Lower lobe of right lung (tissue), 2 donors: ENCODE results near the gene DYNC1H1. TPM values are rescaled to one million over a fixed set of nuclear protein-coding genes. Genes with fewer than 3 reads are reported as not detected.

Experiments
- ATAC-seq, 2 donors: fragments of 200-7000 bp; cut with Tn5 transposase; one replicate each; pipeline ENCODE4 v1.9.1; 2020 to 2022; ENCODE audit warnings: mild to moderate bottlenecking in 2 of 2, moderate library complexity in 2 of 2
- DNase-seq: peaks from one replicate; pipeline ENCODE4 v3.0.0-alpha.2; 2020
- H3K27ac ChIP-seq: fragments of 200-600 bp; one replicate; pipeline ENCODE4 v1.8.0; 2022
- H3K27me3 ChIP-seq: fragments of 200-600 bp; one replicate; pipeline ENCODE4 v1.8.0; 2022; ENCODE audit warnings: low read depth
- H3K36me3 ChIP-seq: fragments of 200-600 bp; one replicate; pipeline ENCODE4 v1.8.0; 2022; ENCODE audit warnings: mild to moderate bottlenecking
- H3K4me1 ChIP-seq: fragments of 200-600 bp; one replicate; pipeline ENCODE4 v1.8.0; 2022
- H3K4me3 ChIP-seq: fragments of 200-600 bp; one replicate; pipeline ENCODE4 v1.8.0; 2022; ENCODE audit warnings: mild to moderate bottlenecking
- H3K9me3 ChIP-seq: fragments of 200-600 bp; one replicate; pipeline ENCODE4 v1.8.0; 2022
- intact Hi-C: fragments of 100-400 bp; cut with DNase I; formaldehyde crosslinking; loops from one replicate; pipeline ENCODE4 v1.11.0; 2022
- total RNA-seq: library from RNA; stranded (reverse); fragmentation: NEBNext Ultra II Directional; extraction: Animal tissue kit (Norgen Biotek cat#: 25700); gene quantifications from one replicate; pipeline ENCODE4 v1.2.1, GENCODE V29; 2021
- TF ChIP-seq, protein P1 (sequence below): fragments of 200-600 bp; IDR thresholded peaks from one replicate; pipeline ENCODE4 v1.8.0; 2022; ENCODE audit warnings: antibody characterized with exemption, mild to moderate bottlenecking
- donor health status: DM: no; HTN: yes; CAD: no; lungs with severe emphysema.

DYNC1H1 gene
- total RNA-seq, 1 donor from 2014 or later: 437 TPM

DNA sequence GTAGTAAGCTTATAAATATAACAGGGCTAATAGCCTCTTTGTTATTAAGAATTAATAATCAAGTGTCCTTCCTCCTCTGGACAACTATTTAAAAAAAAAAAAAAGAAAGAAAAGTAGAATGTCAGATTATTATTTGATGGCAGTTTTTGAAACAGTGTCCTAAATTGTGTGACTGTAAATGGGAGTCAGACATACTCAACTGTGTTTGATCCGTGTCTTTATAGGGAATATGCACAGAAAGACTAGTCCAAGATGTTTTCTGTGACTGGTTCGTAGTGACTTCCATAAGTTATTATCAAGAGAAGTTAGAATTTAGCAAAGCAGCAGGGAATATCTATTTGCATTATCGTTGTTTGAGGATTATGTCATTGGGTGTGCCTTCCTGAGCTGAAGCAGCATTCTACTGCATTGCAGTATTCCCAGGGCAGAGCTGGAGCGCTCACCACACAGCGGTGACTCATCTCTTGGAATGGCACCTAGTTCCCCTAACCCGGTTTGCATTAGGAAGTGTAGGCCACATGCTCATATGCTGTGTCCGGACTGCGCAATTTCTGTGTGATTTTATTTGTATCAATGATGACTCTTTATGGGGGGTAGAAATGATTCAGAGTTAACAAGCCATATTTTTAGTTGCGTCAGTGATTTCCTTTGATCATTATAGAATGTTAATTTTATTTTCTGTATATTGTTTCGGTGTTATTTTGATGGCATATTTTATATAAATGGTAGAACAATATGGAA is 7.9 kb downstream of the DYNC1H1 start:
- Histone ChIP-seq H3K36me3 (peaks cover 34% of the 10 kb centered on the region), H3K9me3 (no peaks in the 10 kb centered on the region), H3K27ac (peak overlapping the region; percentile 69), H3K4me1 (peaks cover 54% of the 10 kb centered on the region), H3K4me3 (no peak overlapping the region), H3K27me3 (no peaks in the 10 kb centered on the region)
- TF ChIP-seq, protein P1, sequence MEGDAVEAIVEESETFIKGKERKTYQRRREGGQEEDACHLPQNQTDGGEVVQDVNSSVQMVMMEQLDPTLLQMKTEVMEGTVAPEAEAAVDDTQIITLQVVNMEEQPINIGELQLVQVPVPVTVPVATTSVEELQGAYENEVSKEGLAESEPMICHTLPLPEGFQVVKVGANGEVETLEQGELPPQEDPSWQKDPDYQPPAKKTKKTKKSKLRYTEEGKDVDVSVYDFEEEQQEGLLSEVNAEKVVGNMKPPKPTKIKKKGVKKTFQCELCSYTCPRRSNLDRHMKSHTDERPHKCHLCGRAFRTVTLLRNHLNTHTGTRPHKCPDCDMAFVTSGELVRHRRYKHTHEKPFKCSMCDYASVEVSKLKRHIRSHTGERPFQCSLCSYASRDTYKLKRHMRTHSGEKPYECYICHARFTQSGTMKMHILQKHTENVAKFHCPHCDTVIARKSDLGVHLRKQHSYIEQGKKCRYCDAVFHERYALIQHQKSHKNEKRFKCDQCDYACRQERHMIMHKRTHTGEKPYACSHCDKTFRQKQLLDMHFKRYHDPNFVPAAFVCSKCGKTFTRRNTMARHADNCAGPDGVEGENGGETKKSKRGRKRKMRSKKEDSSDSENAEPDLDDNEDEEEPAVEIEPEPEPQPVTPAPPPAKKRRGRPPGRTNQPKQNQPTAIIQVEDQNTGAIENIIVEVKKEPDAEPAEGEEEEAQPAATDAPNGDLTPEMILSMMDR: no peak
- ATAC-seq (peak; percentile 98 to 99), DNase-seq (peak; percentile 79)
- intact Hi-C loops: no loop called here

DNA sequence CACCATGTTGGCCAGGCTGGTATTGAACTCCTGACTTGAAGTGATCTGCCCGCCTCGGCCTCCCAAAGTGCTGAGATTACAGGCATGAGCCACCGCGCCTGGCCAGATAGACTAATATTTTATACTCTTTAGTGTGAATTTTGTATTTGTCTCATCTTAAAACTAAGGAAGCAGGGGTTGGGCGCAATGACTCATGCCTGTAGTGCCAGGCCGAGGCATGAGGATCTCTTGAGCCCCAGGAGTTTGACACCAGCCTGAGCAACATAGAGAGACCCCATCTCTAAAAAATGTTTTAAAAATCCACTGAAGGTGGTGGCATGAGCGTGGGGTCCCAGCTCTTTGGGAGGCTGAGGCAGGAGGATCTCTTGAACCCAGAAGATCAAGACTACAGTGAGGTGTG is 9.0 kb downstream of the DYNC1H1 start:
- TF ChIP-seq, protein P1: no peak
- DNase-seq: no peak
- Histone ChIP-seq H3K27ac (peak overlapping the region; percentile 69), H3K9me3 (no peaks in the 10 kb centered on the region), H3K36me3 (peaks cover 45% of the 10 kb centered on the region), H3K27me3 (no peaks in the 10 kb centered on the region), H3K4me1 (peaks cover 43% of the 10 kb centered on the region), H3K4me3 (no peak overlapping the region)
- ATAC-seq: peak in 1 of 2 donors; percentile 20
- intact Hi-C loops: no loop called here

DNA sequence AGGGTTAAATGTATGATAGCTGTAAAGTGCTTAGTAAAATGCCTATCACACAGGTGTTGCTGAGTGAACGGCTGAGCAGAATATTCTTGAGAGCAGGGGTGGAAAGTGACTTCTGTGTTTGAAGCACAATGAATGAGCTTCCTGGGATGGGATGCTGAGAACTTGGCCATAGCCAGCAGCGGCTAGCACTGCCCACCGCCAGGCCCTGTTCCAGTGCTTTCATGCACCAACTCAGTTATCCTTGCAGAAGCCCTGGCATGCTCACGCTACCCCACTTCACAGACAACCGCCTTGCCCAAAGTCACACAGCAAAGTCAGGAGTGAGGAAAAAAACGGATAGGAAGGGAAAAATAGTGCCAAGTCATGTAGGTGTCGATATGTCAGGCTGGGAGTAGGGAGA is 10.9 kb downstream of the DYNC1H1 start:
- H3K27ac ChIP-seq: no peak overlapping the region
- ATAC-seq: no peak
- no peak for DNase-seq

DNA sequence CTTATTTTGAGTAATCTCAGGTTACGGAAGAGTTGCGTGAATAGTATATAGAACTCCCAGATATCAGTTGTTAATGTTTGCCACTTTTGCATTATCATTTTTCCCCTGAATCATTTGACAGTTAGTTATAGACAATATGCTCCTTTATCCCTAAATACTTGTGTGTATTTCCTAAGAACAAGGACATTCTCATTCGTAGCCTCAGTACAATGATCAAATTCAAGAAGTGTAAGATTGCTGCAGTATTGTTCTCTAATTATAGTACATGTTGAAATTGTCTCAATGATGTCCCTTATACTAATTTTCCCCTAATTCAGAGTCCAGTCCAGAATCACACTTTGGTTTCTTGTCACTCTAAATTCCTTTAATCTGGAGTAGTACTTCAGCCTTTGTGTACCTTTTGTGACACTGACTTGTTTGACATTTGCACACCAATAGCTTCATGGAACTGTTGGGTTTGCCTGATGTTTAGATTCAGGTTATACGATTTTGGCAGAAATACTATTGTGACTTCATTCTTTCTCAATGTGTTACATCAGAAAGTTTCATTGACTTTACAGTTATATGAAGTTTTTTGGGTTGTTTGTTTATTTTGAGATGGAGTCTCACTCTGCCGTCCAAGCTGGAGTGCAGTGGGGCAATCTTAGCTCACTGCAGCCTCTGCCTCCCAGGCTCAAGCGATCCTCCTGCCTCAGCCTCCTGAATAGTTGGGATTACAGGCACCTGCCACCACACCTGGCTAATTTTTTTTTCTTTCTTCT is 13.1 kb downstream of the DYNC1H1 start:
- DNase-seq (no peak), ATAC-seq (no peak)
- H3K36me3 ChIP-seq: peaks cover 70% of the 10 kb centered on the region
- no peaks in the 10 kb centered on the region for H3K27me3 ChIP-seq
- H3K27ac ChIP-seq: no peak overlapping the region
- no peaks in the 10 kb centered on the region for H3K9me3 ChIP-seq
- peaks cover 37% of the 10 kb centered on the region for H3K4me1 ChIP-seq
- TF ChIP-seq, protein P1: no peak
- no peak overlapping the region for H3K4me3 ChIP-seq
- intact Hi-C loops: no loop called here

More for the DNA sequence above, 10.9 kb downstream of the DYNC1H1 start:
- Histone ChIP-seq H3K4me3 (no peak overlapping the region), H3K4me1 (peaks cover 43% of the 10 kb centered on the region), H3K27me3 (no peaks in the 10 kb centered on the region), H3K9me3 (no peaks in the 10 kb centered on the region), H3K36me3 (peaks cover 47% of the 10 kb centered on the region)
- intact Hi-C loops: no loop called here
- TF ChIP-seq, protein P1: no peak

DNA sequence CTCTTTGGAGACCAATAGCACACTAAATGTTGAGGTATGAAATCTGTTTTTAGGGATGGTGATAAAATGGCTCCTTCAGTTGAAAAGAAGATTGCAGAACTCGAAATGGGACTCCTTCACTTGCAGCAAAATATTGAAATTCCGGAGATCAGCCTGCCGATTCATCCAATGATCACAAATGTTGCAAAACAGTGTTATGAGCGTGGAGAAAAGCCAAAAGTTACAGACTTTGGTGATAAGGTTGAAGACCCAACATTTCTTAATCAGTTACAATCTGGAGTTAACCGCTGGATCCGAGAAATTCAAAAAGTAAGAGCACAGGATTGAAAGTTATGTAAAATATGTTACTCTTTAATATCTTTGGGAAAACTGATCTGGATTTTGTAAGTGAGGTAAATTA is 15.3 kb downstream of the DYNC1H1 start:
- ATAC-seq (no peak), DNase-seq (no peak)
- H3K27ac ChIP-seq: no peak overlapping the region
- peaks cover 90% of the 10 kb centered on the region for H3K36me3 ChIP-seq
- H3K27me3 ChIP-seq: no peaks in the 10 kb centered on the region
- intact Hi-C loops: no loop called here
- TF ChIP-seq, protein P1: no peak
- H3K4me1 ChIP-seq: peaks cover 18% of the 10 kb centered on the region
- H3K4me3 ChIP-seq: no peak overlapping the region
- no peaks in the 10 kb centered on the region for H3K9me3 ChIP-seq
